Prostate gland (tissue), 2 donors: ENCODE results near the gene KRT27.

Source experiments
- CTCF ChIP-seq, 4 experiments: fragments of 200-600 bp in 2 of 4; fragments of 450-650 bp in 2 of 4; sonication (generic) in 2 of 4; IDR thresholded peaks; 1 replicate in 3 of 4; 2 replicates in 1 of 4; pipeline ENCODE4 v1.5.1; 2016 to 2019; ENCODE audit warnings: antibody characterized with exemption in 4 of 4, mild to moderate bottlenecking in 2 of 4, moderate library complexity in 2 of 4
- POLR2A ChIP-seq: fragments of 450-650 bp; IDR thresholded peaks from one replicate; pipeline ENCODE4 v1.6.1; 2016; ENCODE audit warnings: antibody characterized with exemption, mild to moderate bottlenecking
- POLR2AphosphoS5 ChIP-seq: sonication (generic); formaldehyde crosslinking; IDR thresholded peaks from one replicate; pipeline ENCODE4 v1.6.1; 2017; ENCODE audit warnings: antibody characterized with exemption

DNA sequence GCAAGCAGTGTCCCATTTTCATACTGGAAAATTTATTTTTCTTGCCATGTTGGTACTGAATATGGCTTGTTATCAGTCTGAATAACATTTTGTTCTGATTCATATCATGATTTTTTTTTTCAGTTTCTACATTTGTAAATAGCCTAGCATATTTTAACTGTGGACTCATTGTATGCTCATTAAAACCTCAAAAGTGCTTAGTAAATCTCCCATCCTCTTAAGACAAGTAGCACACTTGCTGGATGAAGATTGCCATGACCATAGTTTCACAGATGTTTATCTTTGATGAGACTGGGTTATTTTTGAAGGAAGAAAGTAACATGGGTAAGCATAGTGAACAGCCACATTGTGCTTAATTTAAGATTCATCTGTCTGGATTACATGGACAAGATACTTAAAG, 39.2 kb upstream of the KRT27 start:
- TF ChIP-seq POLR2AphosphoS5 (peak; percentile 8), POLR2A (no peak), CTCF (IDR thresholded peaks at IDR 0.05) (no peak)
